Gastroesophageal sphincter (tissue), 3 donors: ENCODE measurements around the gene HECTD1.

Experiments
- CTCF ChIP-seq, 4 experiments: fragments of 200-600 bp in 2 of 4; fragments of 450-650 bp in 2 of 4; sonication (generic) in 1 of 4; IDR thresholded peaks; one replicate each; pipeline ENCODE4 v1.5.1; 2017 to 2019; ENCODE audit warnings: antibody characterized with exemption in 4 of 4, mild to moderate bottlenecking in 2 of 4, moderate library complexity in 2 of 4
- EP300 ChIP-seq: sonication (generic); formaldehyde crosslinking; IDR thresholded peaks from one replicate; pipeline ENCODE4 v1.6.1; 2017; ENCODE audit warnings: antibody characterized with exemption, mild to moderate bottlenecking
- POLR2A ChIP-seq, 2 donors: fragments of 450-650 bp; IDR thresholded peaks; one replicate each; pipeline ENCODE4 v1.6.1; 2017; ENCODE audit warnings: antibody characterized with exemption in 2 of 2, mild to moderate bottlenecking in 2 of 2, moderate library complexity in 1 of 2
- POLR2AphosphoS5 ChIP-seq: sonication (generic); formaldehyde crosslinking; IDR thresholded peaks from one replicate; pipeline ENCODE4 v1.6.1; 2017; ENCODE audit warnings: antibody characterized with exemption

GRCh38 chr14:31180299-31181051 lies 27.1 kb downstream of the HECTD1 start:
- TF ChIP-seq CTCF (IDR thresholded peaks at IDR 0.05) (no peak), EP300 (no peak), POLR2A (IDR thresholded peaks at IDR 0.05) (no peak), POLR2AphosphoS5 (no peak)
